Adrenal gland (tissue), 19 donors: Measurements from ENCODE around the gene C1orf185. TPM values are rescaled to one million over a fixed set of nuclear protein-coding genes. Genes with fewer than 3 reads are reported as not detected.

Experiments
- DNase-seq, 7 donors: peaks; one replicate each; pipeline ENCODE4 v3.0.0-alpha.2; 2019 to 2020
- H3K27ac ChIP-seq, 5 donors: fragments of 200-600 bp; sonication (generic) in 4 of 5; 1 replicate in 3 of 5; 2 replicates in 2 of 5; pipeline versions ENCODE4 v1.5.1 to v1.8.0; 2016 to 2020; ENCODE audit warnings: mild to moderate bottlenecking in 1 of 5
- H3K27me3 ChIP-seq: fragments of 200-600 bp; 2 replicates; pipeline ENCODE4 v1.8.0; 2021
- H3K36me3 ChIP-seq, 2 donors: fragments of 200-600 bp; replicated peaks in 1 of 2; 1 replicate in 1 of 2; 2 replicates in 1 of 2; pipeline versions ENCODE4 v1.5.1 to v1.8.0; 2018 to 2022
- H3K4me1 ChIP-seq, 2 donors: fragments of 200-600 bp; replicated peaks in 1 of 2; 1 replicate in 1 of 2; 2 replicates in 1 of 2; pipeline versions ENCODE4 v1.5.1 to v1.8.0; 2018 to 2021
- H3K4me3 ChIP-seq, 4 donors: fragments of 200-600 bp; sonication (generic) in 3 of 4; one replicate each; pipeline ENCODE4 v1.5.1; 2016 to 2018
- H3K9me3 ChIP-seq, 3 donors: fragments of 200-600 bp; sonication (generic) in 1 of 3; replicated peaks in 1 of 3; 1 replicate in 2 of 3; 2 replicates in 1 of 3; pipeline versions ENCODE4 v1.5.1 to v1.8.0; 2016 to 2021
- POLR2A ChIP-seq, 2 donors: fragments of 450-650 bp; IDR thresholded peaks; one replicate each; pipeline ENCODE4 v1.6.1; 2017; ENCODE audit warnings: antibody characterized with exemption in 2 of 2, mild to moderate bottlenecking in 2 of 2, moderate library complexity in 1 of 2
- WGBS, 4 donors: extraction: QIAGEN DNeasy Blood & Tissue Kit in 2 of 4; methylation state at CpG; one replicate each; pipeline versions ENCODE4 v1.1.5 to v1.1.7; 2013 to 2017; 5-methylcytosine and 5-hydroxymethylcytosine counted together
- intact Hi-C, 2 donors: fragments of 100-400 bp; cut with DNase I; formaldehyde crosslinking; loops; one replicate each; pipeline versions ENCODE4 v1.14.1 to v1.15.0; 2022 to 2023
- long read RNA-seq, 10 donors: library from polyadenylated mRNA in 3 of 10; unstranded in 2 of 10; stranded (forward) in 1 of 10; transcript quantifications; one replicate each; pipeline ENCODE4 v2.0.0 and lab custom pipeline, GENCODE V29; 2021 to 2026
- polyA plus RNA-seq, 3 donors: library from polyadenylated mRNA; stranded (reverse); fragments of 200-250 nt in 2 of 3; fragments of 350-450 nt in 1 of 3; fragmentation: Illumina TruSeq in 1 of 3; extraction: RNeasy Lipid Tissue Mini Kit (QIAGEN cat#74804) in 1 of 3; gene quantifications; one replicate each; pipeline ENCODE4 v1.2.3, GENCODE V29; 2013 to 2014
- total RNA-seq, 9 donors: library from RNA; depleted of rRNA in 4 of 9; stranded (reverse); fragments of >200 nt in 4 of 9; fragments of 120-200 nt in 1 of 9; fragmentation: NEBNext Ultra II Directional in 1 of 9; extraction: Animal tissue kit (Norgen Biotek cat#: 25700) in 1 of 9; gene quantifications; one replicate each; pipeline versions ENCODE4 v1.1.0 to v1.2.4, GENCODE V29; 2013 to 2023
- TF ChIP-seq, protein P1 (sequence below), 6 experiments: fragments of 450-650 bp in 4 of 6; fragments of 200-600 bp in 2 of 6; sonication (generic) in 1 of 6; IDR thresholded peaks; 1 replicate in 5 of 6; 2 replicates in 1 of 6; pipeline versions ENCODE4 v1.5.1 to v1.8.0; 2016 to 2021; ENCODE audit warnings: antibody characterized with exemption in 6 of 6, mild to moderate bottlenecking in 2 of 6, moderate library complexity in 1 of 6
- donor health status: healthy with polysubstance abuse.
- donor health status: Bipolar disorder and iron deficiency.
- donor health status: DM: yes; HTN: yes; CAD: no.
- donor health status: DM: no; HTN: no; CAD: no.
- donor health status: DM: no; HTN: no; CAD: no.
- donor health status: DM: yes; HTN: yes; CAD: no.

Gene C1orf185
- not detected for total RNA-seq
- polyA plus RNA-seq, result not detected
- long read RNA-seq, donor 1, result 0 reads
- long read RNA-seq, donor 2, result 0 reads
- long read RNA-seq, donor 3, result 0 reads
- long read RNA-seq, donor 4, result 0 reads
- long read RNA-seq, donor 5, partial matches to known transcripts, result 0 of 1 reads
- long read RNA-seq, donor 5, other reads (novel, unspliced or antisense), result 1 of 1 reads
- long read RNA-seq, donor 6, result 0 reads
- long read RNA-seq, donor 7, result 0 reads
- long read RNA-seq, donor 8, partial matches to known transcripts, result 6 of 6 reads
- long read RNA-seq, donor 8, other reads (novel, unspliced or antisense), result 0 of 6 reads
- long read RNA-seq, donor 9, result 0 reads
- long read RNA-seq, donor 10, result 0 reads

DNA sequence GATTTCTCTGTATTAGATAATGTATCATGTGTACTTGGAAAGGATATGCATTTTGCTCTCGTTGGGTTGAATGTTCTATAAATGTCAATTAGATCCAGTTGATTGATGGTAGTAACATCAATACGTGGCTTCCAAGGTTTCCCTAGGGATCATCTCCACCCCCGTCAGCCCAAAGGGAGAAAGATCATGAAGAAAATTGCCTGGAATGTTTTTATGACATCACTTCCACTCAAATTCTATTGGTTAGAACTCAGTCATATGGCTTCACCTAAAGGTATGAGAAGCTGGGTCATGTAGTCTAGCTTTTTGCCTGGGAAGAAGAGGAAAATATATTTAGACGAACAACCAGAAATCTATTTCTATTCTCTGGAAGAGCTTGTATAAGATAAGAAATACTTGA is at the start of gene C1orf185:
Gene C1orf185 (plus strand): TSS at position 253 of the 400 bp plus-strand sequence. CDS start 6 bp downstream, at position 259.
- Histone ChIP-seq H3K9me3 (no peaks in the 10 kb centered on the region), H3K27ac (no peak within 1 kb of the TSS), H3K4me1 (no peaks in the 10 kb centered on the region), H3K27me3 (no peaks in the 10 kb centered on the region), H3K36me3 (no peaks in the 10 kb centered on the region), H3K4me3 (no peak within 1 kb of the TSS)
- 43 to 48% (median 47%) methylated on average over 4 of the region's 4 CpGs for WGBS, 4 donors
- no peak for DNase-seq
- intact Hi-C loops, result no loop called here
- no peak for TF ChIP-seq POLR2A (IDR thresholded peaks at IDR 0.05)
- TF ChIP-seq, protein P1, sequence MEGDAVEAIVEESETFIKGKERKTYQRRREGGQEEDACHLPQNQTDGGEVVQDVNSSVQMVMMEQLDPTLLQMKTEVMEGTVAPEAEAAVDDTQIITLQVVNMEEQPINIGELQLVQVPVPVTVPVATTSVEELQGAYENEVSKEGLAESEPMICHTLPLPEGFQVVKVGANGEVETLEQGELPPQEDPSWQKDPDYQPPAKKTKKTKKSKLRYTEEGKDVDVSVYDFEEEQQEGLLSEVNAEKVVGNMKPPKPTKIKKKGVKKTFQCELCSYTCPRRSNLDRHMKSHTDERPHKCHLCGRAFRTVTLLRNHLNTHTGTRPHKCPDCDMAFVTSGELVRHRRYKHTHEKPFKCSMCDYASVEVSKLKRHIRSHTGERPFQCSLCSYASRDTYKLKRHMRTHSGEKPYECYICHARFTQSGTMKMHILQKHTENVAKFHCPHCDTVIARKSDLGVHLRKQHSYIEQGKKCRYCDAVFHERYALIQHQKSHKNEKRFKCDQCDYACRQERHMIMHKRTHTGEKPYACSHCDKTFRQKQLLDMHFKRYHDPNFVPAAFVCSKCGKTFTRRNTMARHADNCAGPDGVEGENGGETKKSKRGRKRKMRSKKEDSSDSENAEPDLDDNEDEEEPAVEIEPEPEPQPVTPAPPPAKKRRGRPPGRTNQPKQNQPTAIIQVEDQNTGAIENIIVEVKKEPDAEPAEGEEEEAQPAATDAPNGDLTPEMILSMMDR (IDR thresholded peaks at IDR 0.05), result no peak

DNA sequence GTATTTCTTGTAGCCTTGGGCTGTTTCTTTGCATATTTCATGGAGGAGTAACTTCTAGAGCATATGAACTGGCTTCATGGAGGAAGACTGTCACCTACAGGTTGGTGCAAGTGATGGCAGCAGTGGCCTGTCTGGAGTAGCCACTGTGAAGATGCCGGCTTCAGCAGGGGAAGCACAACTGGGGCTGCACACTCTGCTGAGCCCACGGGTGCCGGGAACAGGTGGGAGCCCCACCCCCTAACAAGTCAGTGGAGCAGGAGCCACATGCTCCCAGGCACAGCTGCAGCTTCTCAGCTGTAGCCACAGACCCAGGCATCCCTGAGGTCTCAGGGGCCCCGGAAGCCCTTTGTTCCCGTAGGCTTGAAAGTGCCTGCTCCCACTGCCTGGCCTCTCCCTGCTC is 43.2 kb upstream of the C1orf185 start:
- H3K4me1 ChIP-seq, result no peaks in the 10 kb centered on the region
- H3K9me3 ChIP-seq, result peaks cover 0 to 8% (median 0%) of the 10 kb centered on the region in 3 donors
- no peak for TF ChIP-seq POLR2A (IDR thresholded peaks at IDR 0.05)
- TF ChIP-seq, protein P1 (IDR thresholded peaks at IDR 0.05), result peak in 2 of 6 experiments; percentile 18 to 24
- no peak for DNase-seq
- no peaks in the 10 kb centered on the region for H3K27me3 ChIP-seq
- H3K27ac ChIP-seq, result no peak overlapping the region
- WGBS, 4 donors, result 70 to 91% (median 82%) methylated on average over 1 to 5 of the region's 5 CpGs
- H3K4me3 ChIP-seq, result no peak overlapping the region
- intact Hi-C loops, result no loop called here
- no peaks in the 10 kb centered on the region for H3K36me3 ChIP-seq

DNA sequence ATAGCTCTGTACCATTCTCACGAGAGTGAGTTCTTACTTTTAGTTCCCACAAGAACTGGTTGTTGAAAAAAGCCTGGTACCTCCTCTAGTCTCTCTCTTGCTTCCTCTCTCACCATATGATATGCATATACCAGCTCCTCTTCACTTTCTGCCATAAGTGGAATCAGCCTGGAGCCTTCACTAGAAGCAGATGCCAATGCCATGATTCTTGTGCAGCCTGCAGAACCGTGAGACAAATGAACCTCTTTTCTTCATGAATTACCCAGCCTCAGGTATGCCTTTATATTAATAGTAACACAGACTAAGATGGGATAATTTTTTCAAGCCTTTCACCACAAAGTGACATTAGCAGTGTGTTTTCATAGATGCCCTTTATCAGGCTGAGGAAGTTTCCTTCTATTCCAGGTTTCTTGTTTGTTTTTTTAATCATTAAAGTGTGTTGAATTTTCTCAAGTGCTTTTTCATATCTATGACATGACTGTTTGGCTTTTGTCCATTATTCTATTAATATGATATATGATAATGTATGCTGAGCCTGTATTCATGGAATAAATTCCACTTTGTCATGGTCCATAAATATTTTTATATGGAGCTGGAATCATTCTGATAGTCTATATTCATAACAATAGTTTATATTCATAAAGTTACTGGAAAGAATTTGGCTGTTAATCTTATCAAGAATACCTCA is 40.7 kb upstream of the C1orf185 start:
- H3K27ac ChIP-seq, result no peak overlapping the region
- no peak for DNase-seq
- peaks cover 0 to 5% (median 0%) of the 10 kb centered on the region in 3 donors for H3K9me3 ChIP-seq
- 69 to 76% (median 71%) methylated on average over 2 of the region's 2 CpGs for WGBS, 4 donors
- H3K4me1 ChIP-seq, result no peaks in the 10 kb centered on the region
- H3K27me3 ChIP-seq, result no peaks in the 10 kb centered on the region
- H3K36me3 ChIP-seq, result no peaks in the 10 kb centered on the region
- TF ChIP-seq POLR2A (IDR thresholded peaks at IDR 0.05), result no peak
- TF ChIP-seq, protein P1 (IDR thresholded peaks at IDR 0.05), result no peak
- intact Hi-C loops, result no loop called here
- no peak overlapping the region for H3K4me3 ChIP-seq

DNA sequence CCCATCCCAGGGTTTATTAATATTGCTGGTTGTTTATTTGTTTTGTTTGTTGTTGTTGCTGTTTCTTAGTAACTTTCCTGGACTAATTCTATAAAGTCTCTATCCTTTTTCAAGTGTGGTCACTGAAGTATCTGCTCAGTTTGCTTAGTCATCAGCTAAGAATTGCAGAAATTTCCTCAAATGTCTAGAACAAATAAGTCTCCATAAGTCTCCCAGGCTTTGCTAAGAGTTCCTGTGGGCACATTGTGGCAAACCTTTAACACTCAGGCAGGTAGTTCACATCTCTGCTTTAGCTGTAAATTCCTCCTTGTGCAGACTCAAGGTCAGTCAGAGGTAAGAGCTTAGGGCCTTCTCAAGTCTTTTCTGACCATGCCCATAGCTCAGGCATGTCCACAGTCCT is 38.9 kb upstream of the C1orf185 start:
- no peak for DNase-seq
- TF ChIP-seq POLR2A (IDR thresholded peaks at IDR 0.05), result no peak
- TF ChIP-seq, protein P1 (IDR thresholded peaks at IDR 0.05), result no peak
- Histone ChIP-seq H3K36me3 (no peaks in the 10 kb centered on the region), H3K9me3 (no peaks in the 10 kb centered on the region), H3K4me3 (no peak overlapping the region), H3K27me3 (no peaks in the 10 kb centered on the region), H3K4me1 (no peaks in the 10 kb centered on the region), H3K27ac (no peak overlapping the region)
- intact Hi-C loops, result no loop called here
